DND-41 (cell line): Measurements from ENCODE around the gene TOM1.

Source experiments
- ATAC-seq: fragments of 200-7000 bp; cut with Tn5 transposase; 3 replicates; pipeline ENCODE4 v1.9.1; 2021; ENCODE audit warnings: low read depth; ENCODE audit not compliant: insufficient read depth
- DNase-seq: peaks from one replicate; pipeline ENCODE4 v3.0.0-alpha.2; 2020
- H2AFZ ChIP-seq: 2 replicates; pipeline ENCODE4 v1.6.0; 2012; ENCODE audit warnings: low read depth, low read length
- H3K27ac ChIP-seq: 2 replicates; pipeline ENCODE4 v1.5.1; 2012; ENCODE audit warnings: low read length, inconsistent platforms
- H3K27me3 ChIP-seq: fragments of 200-600 bp; sonication (generic); 2 replicates; pipeline ENCODE4 v1.6.0; 2012; ENCODE audit warnings: low read length, mild to moderate bottlenecking, inconsistent platforms; ENCODE audit not compliant: insufficient read depth, poor library complexity
- H3K36me3 ChIP-seq: 2 replicates; pipeline ENCODE4 v1.5.1; 2012; ENCODE audit warnings: low read length, inconsistent platforms; ENCODE audit not compliant: insufficient read depth
- H3K4me1 ChIP-seq: 2 replicates; pipeline ENCODE4 v1.5.1; 2012; ENCODE audit warnings: mild to moderate bottlenecking, low read length; ENCODE audit not compliant: insufficient read depth
- H3K4me2 ChIP-seq: 2 replicates; pipeline ENCODE4 v1.6.0; 2012; ENCODE audit warnings: mild to moderate bottlenecking, moderate library complexity, low read length, inconsistent platforms; ENCODE audit not compliant: insufficient read depth
- H3K4me3 ChIP-seq, 2 experiments: fragments of 200-600 bp in 1 of 2; shearing (Covaris generic) in 1 of 2; 2 replicates each; pipeline ENCODE4 v1.5.1; 2012 to 2016; ENCODE audit warnings: inconsistent platforms in 2 of 2, low read length in 2 of 2, mild to moderate bottlenecking in 2 of 2, low read depth in 1 of 2, moderate library complexity in 1 of 2
- H3K79me2 ChIP-seq: 2 replicates; pipeline ENCODE4 v1.6.0; 2012; ENCODE audit warnings: low read length, inconsistent platforms; ENCODE audit not compliant: insufficient read depth
- H3K9ac ChIP-seq: 2 replicates; pipeline ENCODE4 v1.6.0; 2012; ENCODE audit warnings: low read depth, mild to moderate bottlenecking, inconsistent platforms, low read length, moderate library complexity
- H3K9me3 ChIP-seq: 2 replicates; pipeline ENCODE4 v1.5.1; 2012; ENCODE audit warnings: low read length, moderate library complexity, mild to moderate bottlenecking, inconsistent platforms; ENCODE audit not compliant: insufficient read depth, severe bottlenecking
- H4K20me1 ChIP-seq: 2 replicates; pipeline ENCODE4 v1.6.0; 2012; ENCODE audit warnings: low read length; ENCODE audit not compliant: insufficient read depth
- EZH2 ChIP-seq: IDR thresholded peaks from 3 replicates; pipeline ENCODE4 v1.6.1; 2012; ENCODE audit warnings: borderline replicate concordance, low read depth, mild to moderate bottlenecking, moderate library complexity, low read length, inconsistent platforms; ENCODE audit not compliant: severe bottlenecking
- TF ChIP-seq, protein P1 (sequence below): IDR thresholded peaks from 2 replicates; pipeline ENCODE4 v1.5.1; 2012; ENCODE audit warnings: borderline replicate concordance, low read length, moderate library complexity, mild to moderate bottlenecking; ENCODE audit not compliant: poor library complexity, severe bottlenecking; ENCODE audit errors: extremely low read depth

TOM1 gene

DNA sequence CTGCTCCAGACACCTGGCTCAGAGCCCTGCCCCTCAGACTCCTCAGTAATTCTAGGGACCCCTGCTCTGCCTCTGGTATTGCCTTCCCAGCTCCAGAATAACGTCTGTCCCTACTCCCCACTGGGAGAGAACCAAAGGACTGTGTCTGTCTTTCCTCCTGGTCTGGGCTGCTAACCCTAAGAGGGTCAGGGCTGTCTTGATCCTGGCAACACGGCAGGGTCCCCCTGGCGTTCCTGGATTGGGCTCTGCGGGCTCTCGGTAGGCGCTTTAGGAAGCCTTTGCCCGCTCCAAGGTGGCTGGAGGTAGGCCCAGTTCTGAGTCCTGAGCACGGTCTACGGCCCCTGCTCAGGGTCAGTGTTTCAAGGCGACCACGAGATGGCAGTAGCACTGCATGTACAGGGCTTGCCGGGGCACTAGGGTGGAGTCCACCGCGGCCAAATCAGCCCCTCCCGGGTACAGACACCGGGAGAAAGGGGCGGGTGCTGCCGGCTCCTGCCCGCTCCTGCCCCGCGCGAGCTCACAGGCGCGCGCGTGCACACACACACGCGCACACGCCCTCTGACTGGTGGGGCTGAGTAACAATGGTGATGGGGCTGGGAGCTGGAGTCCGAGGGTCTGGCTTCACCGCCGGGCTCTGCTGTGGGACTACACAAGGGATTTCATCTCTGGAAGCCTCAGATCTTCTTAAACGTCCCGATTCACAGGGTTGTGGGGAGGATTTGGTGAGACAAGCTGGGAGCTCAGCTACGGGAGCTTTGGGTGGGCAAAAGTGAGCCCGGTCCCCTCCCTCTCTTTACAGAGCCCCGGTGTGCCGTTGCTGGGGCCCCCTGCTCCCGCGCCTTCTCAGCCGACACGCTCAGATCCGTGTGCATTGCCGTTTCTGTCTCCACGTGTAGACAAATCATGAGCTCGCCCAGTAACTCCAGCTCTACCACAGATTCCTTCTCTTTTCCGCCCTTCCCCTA lies 51.1 kb downstream of the TOM1 start:
- DNase-seq (peak; percentile 85), ATAC-seq (peak; percentile 94)
- Histone ChIP-seq H3K4me2 (peak overlapping the region; percentile 65), H3K4me1 (peaks cover 11% of the 10 kb centered on the region), H3K79me2 (no peaks in the 10 kb centered on the region), H3K27me3 (no peaks in the 10 kb centered on the region), H3K4me3 (peak overlapping the region in 1 of 2 experiments; percentile 41; a peak in 2 of 4 replicates), H3K36me3 (no peaks in the 10 kb centered on the region), H3K27ac (no peak overlapping the region), H3K9me3 (no peaks in the 10 kb centered on the region), H3K9ac (peak overlapping the region; percentile 30), H4K20me1 (no peaks in the 10 kb centered on the region), H2AFZ (peak overlapping the region; percentile 40)
- TF ChIP-seq, protein P1, sequence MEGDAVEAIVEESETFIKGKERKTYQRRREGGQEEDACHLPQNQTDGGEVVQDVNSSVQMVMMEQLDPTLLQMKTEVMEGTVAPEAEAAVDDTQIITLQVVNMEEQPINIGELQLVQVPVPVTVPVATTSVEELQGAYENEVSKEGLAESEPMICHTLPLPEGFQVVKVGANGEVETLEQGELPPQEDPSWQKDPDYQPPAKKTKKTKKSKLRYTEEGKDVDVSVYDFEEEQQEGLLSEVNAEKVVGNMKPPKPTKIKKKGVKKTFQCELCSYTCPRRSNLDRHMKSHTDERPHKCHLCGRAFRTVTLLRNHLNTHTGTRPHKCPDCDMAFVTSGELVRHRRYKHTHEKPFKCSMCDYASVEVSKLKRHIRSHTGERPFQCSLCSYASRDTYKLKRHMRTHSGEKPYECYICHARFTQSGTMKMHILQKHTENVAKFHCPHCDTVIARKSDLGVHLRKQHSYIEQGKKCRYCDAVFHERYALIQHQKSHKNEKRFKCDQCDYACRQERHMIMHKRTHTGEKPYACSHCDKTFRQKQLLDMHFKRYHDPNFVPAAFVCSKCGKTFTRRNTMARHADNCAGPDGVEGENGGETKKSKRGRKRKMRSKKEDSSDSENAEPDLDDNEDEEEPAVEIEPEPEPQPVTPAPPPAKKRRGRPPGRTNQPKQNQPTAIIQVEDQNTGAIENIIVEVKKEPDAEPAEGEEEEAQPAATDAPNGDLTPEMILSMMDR, result peak; percentile 91
- TF ChIP-seq EZH2, result no peak

DNA sequence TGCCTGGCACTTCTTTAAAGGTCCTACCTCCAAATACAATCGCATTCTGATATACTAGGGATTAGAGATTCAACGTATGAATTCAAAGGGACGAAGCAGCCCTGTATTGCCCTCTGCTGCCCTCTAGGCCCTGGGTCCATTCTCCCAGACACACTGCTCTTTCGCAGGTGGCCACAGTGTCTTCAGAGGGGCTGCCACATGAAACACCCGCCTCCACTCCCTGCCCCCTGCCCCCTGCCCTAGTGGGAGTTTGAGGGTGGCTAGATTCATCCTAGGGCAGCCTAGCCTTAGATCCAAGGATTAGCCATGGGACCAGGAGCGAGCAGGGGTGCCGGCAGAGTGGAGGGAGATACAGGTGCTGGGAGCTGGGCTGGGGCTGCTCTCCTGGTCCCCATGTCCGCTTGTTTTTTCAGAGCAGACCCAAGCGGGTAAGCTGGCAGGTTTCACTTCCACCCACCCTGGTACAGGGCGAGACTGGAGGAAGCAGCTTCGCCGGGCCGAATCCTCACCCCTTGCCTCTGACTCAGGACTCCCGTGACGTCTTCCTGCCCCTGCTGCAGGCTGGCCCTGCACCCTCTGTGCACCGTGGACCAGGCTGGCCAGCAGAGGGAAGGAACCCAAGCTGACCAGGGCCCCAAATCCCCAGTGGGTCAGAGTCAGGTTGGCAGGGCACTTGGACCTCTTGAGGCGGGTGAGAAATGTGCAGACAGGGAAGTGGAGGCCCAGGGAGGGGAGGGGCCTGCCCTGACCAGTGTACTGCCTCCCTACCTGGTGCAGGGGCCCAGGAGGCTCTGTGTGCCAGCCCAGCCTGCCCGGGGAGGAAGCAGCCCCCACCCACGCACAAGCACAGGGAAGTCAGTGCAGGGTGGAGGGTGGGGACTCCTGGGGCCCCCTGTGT lies 52.8 kb downstream of the TOM1 start:
- DNase-seq, result no peak
- Histone ChIP-seq H3K9ac (no peak overlapping the region), H3K4me1 (peaks cover 11% of the 10 kb centered on the region)

DNA sequence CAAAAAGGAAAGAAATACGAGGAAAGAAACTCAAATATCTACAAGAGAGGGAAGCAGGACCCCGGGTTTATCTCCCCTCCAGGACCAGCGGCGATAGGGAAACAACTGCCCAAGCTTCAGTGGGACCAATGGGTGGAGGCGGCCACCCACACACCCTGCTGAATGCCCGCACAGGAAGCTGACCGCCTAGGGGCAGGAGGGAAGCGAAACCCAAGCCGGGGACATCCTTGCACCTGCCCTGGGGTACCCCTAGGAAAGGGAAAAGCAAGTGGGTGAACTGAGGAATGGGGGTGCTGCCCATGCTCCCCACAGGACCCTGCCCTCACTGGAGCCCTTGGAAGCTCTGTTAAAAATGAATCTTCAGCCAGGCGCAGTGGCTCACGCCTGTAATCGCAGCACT lies 53.6 kb downstream of the TOM1 start:
- Histone ChIP-seq H3K9ac (no peak overlapping the region), H2AFZ (no peak overlapping the region), H3K27me3 (no peaks in the 10 kb centered on the region), H3K79me2 (no peaks in the 10 kb centered on the region), H3K4me1 (peaks cover 11% of the 10 kb centered on the region), H3K4me3 (no peak overlapping the region), H3K36me3 (no peaks in the 10 kb centered on the region), H4K20me1 (no peaks in the 10 kb centered on the region), H3K9me3 (no peaks in the 10 kb centered on the region), H3K27ac (no peak overlapping the region), H3K4me2 (no peak overlapping the region)
- TF ChIP-seq EZH2, result no peak
- TF ChIP-seq, protein P1, result no peak
- ATAC-seq, result no peak
- DNase-seq, result no peak

More for the DNA sequence above, 52.8 kb downstream of the TOM1 start:
- no peaks in the 10 kb centered on the region for H3K36me3 ChIP-seq
- H3K79me2 ChIP-seq, result no peaks in the 10 kb centered on the region
- H2AFZ ChIP-seq, result no peak overlapping the region
- no peak overlapping the region for H3K4me3 ChIP-seq
- H3K4me2 ChIP-seq, result no peak overlapping the region
- no peaks in the 10 kb centered on the region for H4K20me1 ChIP-seq
- H3K27me3 ChIP-seq, result no peaks in the 10 kb centered on the region
- ATAC-seq, result no peak
- H3K9me3 ChIP-seq, result no peaks in the 10 kb centered on the region
- no peak overlapping the region for H3K27ac ChIP-seq
- TF ChIP-seq, protein P1, result peak; percentile 19
- no peak for TF ChIP-seq EZH2
